ENCODE results near the gene ERGIC1.
"Not testable (repeated sequence)": the region's sequence is repeated elsewhere in the genome, so short reads cannot be mapped to it uniquely, and the experiment has no call there.

GRCh38 chr5:172847584-172847983, 13.5 kb downstream of the ERGIC1 start:
- not testable (repeated sequence) for TF ChIP-seq CTCF (conservative IDR thresholded peaks at IDR 0.05; ENCODE audit: low read length); EZH2phosphoT487 (IDR thresholded peaks at IDR 0.05; ENCODE audit: borderline replicate concordance)
